HG03460 (cell line): ENCODE data around the gene TJP1.

ENCODE experiments used
- ATAC-seq: cut with Tn5 transposase; IDR thresholded peaks from one replicate; pipeline ENCODE4 v1.9.1; 2021; ENCODE audit not compliant: unreplicated experiment

TJP1 gene

DNA sequence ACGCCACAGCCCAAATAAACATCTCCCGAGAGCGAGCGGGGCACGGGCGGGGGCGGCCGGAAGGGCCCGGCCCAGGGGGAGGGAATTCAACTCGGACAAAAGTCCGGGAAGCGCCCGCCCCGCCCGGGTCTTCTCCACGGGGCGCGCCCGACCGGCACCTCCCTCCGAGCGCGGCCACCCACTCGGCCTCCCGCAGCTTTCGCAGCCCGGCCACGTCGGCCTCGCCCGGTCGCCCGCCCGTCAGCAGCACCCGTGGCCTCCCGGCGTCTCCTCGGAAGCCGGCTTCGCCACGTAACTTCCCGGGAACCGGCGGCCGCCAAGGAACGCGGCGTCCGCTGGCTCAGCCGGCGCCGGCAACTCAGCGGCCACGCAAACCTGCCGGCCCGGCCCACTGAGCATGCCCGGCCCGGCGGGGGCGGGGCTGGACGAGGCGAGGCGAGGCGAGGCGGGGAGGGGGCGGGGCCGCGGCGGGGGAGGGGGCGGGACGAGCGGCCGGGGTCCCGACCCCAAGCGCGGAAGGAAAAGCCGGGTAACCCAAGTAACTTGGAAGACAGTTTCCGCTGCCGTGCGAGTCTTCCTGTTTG is at the start of gene TJP1:
TSS of gene TJP1 (minus strand) at position 369 of the 584 bp plus-strand sequence. CDS start 440 bp downstream, outside the sequence.
- ATAC-seq: no peak

DNA sequence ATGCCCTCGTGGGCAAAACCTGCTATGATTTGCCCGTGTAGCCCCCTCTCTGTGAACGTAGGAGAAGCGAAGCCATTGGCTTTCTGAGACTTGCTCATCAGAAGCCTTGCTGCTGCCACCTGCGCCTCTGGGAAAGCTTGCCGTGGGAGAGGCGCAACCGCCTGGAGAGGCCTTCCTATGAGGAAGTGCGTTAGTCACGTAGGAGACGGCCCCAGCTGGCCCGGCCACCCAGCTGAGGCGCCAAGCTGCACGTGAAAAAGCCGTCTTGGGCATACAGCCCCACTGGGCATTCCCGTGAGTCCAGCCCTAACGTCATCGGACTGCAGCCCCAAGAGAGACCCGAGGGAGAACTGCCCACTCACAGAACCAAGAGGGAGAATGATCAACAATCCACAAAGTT is 49.1 kb upstream of the TJP1 start:
- ATAC-seq: no peak

DNA sequence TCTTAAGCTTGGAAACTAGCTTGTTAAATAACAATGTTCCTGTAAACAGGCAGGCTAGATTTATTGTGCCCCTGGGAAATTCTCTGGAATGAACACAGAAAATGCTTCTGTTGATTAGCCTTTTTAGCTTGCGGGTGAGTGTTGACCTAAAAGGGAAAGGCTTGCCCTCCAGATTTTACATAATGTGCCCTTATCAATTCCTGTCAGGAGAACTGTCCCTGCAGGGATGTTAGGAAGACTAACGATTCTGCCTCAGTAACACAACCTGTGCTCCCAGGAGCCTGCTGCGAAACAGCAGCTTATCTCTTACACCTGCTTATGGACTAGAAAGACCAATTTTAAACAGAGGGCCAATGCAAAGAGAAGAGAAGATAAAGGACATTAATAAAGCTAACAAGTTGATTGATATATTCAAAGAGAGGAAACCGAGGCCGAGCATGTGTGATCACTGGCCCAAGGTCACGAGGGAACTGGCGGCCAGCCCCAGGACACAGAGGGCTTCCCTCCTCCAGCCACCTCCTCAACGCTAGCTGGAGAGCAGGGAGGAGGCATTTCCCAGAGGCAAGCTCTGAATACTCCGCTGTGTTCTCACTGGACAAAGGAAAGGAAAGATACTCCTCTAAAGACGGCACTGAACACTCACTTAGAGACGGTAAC is 48.4 kb upstream of the TJP1 start:
- ATAC-seq: no peak

DNA sequence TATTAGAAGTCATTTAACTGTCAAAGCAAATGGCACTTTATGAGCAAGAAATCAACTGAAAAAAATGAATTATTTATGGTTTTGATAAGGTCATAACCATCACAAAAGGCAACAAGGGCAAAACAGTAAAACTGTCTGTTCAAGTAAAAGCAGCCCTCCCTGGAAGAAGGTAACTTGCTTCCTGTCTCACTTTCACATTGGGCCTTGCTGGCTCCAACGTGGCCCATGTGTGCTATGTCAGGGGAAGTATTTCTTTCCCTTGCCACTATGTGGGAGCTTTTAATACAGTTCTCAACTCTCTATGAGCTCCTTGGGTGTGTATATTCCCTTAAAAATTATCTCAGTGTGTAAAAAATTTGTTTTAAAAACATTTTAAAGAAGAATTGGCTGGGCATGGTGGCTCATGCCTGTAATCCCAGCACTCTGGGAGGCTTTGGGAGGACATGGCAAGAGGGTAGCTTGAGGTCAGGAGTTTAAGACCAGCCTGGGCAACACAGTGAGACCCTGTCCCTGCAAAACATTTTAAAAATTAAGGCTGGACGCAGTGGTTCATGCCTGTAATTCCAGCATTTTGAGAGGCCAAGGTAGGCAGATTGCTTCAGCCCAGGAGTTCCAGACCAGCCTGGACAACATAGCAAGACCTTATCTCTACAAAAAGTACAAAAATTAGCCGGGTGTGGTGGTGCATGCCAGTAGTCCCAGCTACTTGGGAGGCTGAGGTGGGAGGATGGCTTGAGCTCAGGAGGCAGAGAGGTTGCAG is 45.2 kb upstream of the TJP1 start:
- ATAC-seq: no peak

DNA sequence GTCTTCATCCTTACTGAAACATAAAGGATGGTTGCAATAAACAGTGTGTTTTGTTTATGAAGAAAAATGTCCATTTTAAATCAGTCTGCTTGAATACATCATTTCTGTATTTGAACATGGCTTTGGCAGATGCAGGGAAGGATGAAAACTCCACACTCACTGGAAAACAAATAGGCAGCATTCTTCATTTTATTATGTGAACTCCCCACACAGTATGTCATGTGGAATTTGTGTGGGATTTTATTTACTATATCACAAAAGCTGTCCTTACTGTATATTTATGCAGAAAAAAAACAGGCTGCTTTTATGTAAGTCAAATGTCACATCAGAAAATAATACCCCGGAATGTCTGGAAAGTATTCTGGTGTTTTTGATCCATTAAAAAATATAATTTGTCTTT is 44.1 kb upstream of the TJP1 start:
- no peak for ATAC-seq

DNA sequence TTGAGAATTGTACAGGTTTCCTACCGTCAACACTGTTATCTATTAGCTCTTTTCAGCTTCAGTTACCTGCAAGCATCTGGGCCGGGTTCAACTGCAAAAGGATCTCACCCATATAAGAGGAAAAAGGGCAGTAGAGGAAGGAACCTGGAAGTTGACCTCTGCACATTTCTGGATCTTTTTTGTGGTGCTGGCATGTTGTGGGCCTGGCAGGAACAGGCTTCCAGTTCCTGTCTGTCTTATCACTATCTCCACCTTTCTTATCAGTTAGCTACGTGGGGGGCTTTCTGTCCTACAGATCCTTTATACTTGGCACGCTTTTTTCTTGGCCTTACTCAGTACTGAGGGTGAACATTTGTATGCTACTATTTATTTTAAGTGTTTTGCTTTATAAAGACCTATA is 42.2 kb upstream of the TJP1 start:
- ATAC-seq: no peak

DNA sequence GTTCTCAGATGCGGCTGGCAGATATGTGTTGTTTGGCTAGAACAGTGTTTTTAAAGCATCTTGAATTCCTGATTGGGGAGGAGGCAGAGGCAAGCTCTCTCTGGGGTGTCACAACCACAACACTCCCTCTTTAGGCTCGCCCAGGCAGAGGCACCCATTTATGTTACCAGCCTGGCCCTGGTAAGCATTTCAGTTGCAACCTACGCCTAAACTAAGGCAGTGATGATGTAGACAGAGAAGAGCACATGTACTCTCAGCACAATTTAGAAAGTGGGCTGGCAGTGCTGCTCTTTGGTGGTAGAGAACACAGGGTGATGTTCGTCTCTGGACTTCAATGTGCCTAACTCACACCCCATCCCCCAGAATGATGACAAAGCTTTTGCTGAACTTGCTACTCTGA is 41.2 kb upstream of the TJP1 start:
- ATAC-seq: no peak

DNA sequence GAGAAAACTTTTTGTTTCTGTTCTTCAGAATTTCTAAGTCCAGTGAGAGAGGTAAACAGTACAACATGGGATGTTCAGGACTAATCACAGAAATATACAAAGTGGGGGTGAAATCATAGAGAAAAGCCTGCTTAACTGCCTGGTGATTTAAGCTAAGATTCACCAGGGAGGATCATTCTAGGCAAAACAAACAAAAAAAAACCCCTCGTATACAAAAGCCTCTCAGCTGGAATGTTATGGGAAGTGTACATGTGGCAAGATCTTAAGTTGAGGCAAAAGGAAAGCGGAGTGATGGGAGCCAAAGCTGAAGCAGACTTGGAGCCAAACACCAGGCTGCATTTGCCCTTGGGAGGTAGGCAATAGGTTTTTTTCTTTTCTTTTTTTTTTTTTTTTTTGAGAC is 40.0 kb upstream of the TJP1 start:
- ATAC-seq: no peak

DNA sequence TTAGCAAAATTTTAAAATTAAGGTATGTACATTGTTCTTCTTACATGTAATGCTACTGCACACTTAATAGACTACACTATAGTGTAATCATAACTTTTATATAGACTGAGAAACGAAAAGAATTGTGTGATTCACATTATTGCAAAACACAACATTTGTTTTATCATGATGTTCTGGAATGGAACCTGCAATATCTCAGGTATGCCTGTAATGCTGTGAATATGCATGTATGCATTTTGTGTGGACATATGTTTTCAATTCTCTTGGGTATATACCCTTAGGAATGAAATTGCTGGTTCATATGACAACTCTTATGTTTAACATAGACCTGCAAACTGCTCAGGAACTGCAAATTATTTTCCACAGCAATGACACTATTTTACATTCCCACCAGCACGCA is 38.6 kb upstream of the TJP1 start:
- no peak for ATAC-seq

DNA sequence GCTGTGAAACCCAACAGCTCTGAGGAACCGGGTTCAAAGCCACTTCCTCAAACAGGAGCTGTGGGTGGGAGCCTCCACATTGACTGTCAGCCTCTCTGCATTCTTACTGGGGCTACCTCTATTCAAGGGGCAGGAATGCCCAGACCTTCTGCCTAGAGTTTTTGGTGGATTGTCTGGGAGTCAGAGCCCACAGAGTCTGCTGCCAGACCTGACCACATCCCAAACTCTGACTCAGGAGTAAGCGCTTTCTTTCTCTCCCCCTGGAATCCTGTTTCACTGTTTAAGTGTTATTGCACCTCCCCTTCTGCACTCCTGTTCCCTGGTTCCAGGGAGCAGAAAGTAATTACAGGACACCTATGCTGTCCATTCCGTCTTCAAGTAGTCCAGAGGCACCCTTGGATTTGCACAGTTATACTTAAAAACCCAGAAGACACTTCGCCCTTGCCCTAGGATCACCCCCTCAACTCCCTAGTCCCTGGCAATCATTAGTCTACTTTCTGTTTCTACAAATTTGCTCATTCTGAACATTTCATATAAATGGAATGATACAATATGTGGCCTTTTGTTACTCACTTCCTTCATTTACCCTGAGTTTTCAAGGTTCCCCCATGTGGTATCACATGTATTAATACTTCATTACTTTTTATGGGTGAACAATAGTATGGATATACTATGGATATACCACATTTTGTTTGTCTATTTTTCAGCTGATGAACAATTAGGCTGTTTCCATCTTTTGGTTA is 37.9 kb upstream of the TJP1 start:
- no peak for ATAC-seq

DNA sequence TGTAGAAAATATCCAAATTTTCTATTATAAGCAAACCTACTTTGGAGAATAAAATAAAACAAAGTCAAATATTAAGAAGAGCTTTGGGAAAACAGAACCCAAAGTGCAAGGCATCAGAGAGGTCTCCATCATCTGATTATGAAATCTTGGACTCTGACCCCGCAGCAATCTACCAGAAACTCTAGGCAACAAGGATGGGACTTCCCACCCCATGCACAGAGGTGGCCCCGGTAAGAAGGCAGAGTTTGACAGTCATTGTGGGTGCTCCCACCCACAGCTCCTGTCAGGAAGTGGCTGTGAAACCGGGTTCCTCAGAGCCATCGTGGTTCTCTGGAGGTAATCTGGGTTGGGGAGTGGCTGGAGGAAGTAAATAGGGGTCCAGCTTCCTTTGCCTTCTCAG is 37.0 kb upstream of the TJP1 start:
- ATAC-seq: no peak

DNA sequence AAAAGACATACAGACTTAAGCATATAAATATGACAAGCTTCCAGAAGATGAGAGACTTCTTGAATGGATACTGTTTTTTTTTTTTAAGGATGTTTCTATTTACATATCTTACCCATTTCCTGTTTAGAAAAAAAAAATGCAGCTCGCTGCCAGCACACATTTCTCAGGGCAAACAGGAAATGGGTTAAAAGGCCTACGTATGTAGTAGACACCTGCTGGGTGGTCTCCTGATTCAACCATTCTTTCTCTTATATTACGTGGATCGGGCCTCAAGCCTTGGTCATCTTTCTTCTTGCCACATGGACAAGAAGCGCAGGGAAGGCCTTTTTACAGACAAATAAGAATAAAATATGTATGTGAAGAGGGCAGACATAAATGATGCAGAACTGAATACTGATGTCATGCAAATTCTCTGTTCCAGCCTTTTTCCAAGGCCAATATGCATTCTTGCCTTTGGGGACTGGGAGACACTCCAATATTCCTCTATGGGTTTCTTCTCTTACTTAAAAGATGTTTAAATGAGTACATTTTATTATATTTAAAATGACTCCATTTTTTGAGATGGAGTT is 35.0 kb upstream of the TJP1 start:
- ATAC-seq: no peak

DNA sequence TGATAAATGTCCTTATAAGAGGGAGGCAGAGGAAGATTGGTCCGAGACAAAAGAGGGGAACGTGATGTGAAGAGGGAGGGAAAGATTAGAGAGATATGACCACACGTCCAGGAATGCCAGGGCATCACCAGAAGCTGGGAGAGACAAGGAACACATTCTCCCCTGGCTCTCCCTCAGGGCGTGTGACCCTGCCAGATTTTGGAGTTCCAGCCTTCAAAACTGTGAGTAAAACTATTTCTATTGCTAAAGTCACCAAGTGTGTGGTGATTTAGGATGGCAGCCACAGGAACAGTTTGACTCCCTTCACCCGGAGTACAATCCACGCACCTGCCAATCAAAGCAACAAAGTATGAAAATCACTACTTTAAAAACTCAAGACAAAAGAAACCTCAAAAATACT is 32.1 kb upstream of the TJP1 start:
- no peak for ATAC-seq

DNA sequence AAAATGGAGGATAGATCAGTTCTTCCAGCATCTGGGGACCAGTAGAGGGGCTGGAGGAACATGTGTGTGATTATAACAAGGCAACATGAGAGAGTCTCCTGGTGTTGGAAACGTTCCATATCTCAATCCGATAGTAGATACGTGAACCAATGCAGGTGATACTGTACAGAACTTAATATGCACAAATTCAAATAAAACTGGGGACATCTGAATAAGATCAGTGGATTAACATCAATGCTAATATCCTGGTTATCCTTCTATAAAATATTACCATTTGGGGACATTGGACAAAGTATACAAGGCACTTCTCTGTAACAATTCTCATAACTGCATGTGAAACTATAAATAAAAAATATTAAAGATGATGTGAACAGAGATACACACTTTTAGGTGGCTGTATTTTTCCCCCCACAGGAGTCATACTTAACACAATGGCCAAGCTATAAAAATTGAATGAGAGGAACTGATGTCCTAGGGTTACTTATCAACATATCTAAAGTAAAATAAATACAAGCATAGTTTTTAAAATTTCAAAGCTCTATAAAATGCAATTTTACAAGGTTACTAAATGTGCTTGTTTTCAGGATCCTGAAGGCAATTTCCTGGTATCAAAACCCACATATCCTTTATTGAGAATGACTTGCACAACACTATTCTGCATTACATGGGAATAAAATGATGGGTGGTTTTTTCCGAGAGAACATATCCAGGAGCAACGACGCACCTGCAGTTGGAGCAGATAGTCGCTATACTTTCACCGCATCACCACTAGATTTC is 31.1 kb upstream of the TJP1 start:
- ATAC-seq: no peak

DNA sequence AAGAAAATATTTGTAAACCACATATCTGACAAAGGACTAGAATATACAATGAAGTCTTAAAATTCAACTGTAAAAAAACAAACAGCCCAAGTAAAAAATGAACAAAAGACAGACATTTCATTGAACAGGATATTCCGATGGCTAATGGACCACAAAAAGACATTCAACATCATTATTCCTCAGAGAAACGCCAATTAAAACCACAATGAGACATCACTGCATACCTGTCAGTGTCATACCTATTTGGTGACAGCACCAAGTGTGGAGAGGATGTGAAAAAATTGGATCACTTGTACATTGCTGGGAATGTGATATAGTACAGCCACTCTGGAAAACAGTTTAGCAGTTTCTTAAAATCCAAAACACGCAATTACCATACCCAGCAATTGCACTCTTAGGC is 29.9 kb upstream of the TJP1 start:
- ATAC-seq: no peak

DNA sequence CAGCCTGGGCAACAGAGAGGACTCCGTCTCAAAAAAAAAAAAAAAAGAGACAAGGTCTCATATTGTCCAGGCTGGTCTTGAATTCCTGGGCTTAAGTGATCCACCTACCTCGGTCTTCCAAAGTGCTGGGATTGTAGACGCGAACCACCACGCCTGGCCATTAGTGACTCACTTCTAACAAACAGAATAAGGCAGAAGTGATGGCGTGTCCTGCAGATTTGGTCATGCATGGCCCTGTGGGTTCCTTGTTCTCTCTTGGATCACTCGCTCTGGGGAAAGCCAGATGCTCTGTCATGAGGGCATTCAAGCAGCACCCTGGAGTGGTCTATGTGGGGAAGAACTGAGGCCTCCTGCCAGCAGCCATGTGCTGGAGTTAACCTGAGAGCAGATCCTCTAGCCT is 27.4 kb upstream of the TJP1 start:
- no peak for ATAC-seq

DNA sequence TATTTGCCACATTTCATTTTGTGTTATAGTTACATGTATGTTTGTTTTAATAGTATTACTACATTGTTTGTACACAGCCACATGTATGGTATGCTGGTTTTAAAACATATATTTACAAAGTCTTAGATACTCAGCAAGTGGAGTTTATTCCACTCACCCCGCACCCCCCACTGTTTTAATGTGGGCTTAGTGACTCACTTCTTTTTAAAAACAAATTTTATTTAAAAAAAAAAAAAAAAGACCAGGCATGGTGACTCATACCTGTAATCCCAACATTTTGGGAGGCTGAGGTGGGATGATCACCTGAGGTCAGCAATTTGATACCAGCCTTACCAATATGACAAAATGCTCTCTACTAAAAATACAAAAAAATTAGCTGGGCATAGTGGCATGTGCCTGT is 26.9 kb upstream of the TJP1 start:
- no peak for ATAC-seq

DNA sequence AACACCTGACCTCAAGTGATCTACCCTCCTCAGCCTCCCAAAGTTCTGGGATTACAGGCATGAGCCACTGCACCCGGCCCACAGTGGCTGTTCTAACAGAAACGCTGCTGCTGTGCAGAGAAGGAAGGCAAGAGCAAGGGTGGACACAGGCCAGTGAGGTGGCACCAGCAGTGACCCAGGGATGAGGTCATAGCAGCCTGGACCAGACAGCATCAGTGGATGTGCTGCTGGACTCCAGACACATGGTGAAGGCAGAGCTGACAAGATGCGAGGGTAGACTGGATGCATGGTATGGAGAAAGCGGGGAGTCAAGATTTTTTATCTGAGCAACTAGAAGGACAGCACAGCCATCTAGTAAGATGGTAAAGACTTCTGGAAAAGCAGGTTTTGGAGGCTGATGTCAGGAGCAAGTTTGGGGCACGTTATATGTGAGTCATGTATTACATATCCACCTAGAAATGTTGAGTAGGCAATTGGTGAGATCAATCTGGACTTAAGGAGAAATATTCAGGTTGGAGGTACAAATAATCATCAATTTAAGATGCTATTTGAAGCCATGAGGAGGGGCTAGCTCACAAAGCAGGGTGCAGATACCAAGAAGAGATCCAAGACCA is 22.1 kb upstream of the TJP1 start:
- ATAC-seq: no peak

DNA sequence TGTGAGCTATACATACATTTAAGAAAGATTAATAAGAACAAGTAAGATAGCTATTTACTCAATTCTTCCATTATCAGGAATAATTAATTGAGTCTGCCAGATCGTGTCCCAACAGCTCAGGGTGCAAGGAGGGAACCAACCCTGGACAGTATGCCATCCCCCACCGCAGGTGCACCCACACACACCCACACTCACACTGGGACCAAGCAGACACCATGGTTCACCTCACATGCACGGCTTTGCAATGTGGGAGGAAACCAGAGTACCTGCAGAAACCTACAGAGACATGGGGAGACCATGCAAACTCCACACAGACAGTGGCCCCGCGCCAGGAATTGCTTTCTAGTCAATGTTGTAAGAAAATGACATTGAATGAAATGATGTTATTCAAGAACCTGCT is 20.0 kb upstream of the TJP1 start:
- ATAC-seq: no peak

DNA sequence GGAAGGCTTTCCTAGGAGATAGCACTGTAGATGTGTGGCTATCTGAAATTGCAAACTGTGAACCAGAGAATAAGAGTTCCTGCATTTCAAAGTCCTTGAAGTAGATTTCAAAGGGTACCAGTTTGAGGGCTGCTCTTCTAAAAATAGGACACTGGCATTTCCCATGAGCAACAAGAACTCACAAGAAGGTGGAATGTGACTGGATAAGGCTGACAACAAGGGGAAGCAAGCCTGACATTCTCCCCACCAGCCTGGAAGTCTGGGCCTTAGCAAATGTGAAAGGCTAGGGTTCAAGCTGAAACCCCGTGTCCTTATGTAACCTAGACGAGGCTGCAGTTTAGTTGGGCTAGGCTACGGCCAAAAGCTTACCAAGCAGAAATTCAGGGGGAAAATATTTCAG is 18.7 kb upstream of the TJP1 start:
- ATAC-seq: no peak
